ENCODE data around the gene MYO5C.

Gene MYO5C

GRCh38 chr15:52220251-52220650, 75.4 kb downstream of the MYO5C start:
- in situ Hi-C loops (cut with HindIII; ENCODE audit: low pct_ligation_motif_present, low sequenced_read_pairs) = no loop called here
- Histone ChIP-seq H3K27ac (no peak overlapping the region), H3K4me3 (ENCODE audit: low read depth, low read length) (no peak overlapping the region), H3K27me3 (replicated peaks) (no peaks in the 10 kb centered on the region), H3K36me3 (replicated peaks) (no peaks in the 10 kb centered on the region)
- no peak for DNase-seq
- no peak for TF ChIP-seq CTCF (IDR thresholded peaks at IDR 0.05; ENCODE audit: low read depth, low read length, missing control alignments)

- no peak for DNase-seq
- Histone ChIP-seq H3K4me3 (ENCODE audit: low read depth, low read length) (no peak overlapping the region), H3K36me3 (replicated peaks) (no peaks in the 10 kb centered on the region), H3K27ac (no peak overlapping the region), H3K27me3 (replicated peaks) (no peaks in the 10 kb centered on the region)
- in situ Hi-C loops (cut with HindIII; ENCODE audit: low pct_ligation_motif_present, low sequenced_read_pairs) = no loop called here
- no peak for TF ChIP-seq CTCF (IDR thresholded peaks at IDR 0.05; ENCODE audit: low read depth, low read length, missing control alignments)
Measured at GRCh38 chr15:52218816-52219215, 76.8 kb downstream of the MYO5C start.

- no peak for DNase-seq
- no peak overlapping the region for H3K4me3 ChIP-seq (ENCODE audit: low read depth, low read length)
- in situ Hi-C loops (cut with HindIII; ENCODE audit: low pct_ligation_motif_present, low sequenced_read_pairs) = no loop called here
- no peak overlapping the region for H3K27ac ChIP-seq
- H3K27me3 ChIP-seq (replicated peaks) = no peaks in the 10 kb centered on the region
- no peaks in the 10 kb centered on the region for H3K36me3 ChIP-seq (replicated peaks)
- TF ChIP-seq CTCF (IDR thresholded peaks at IDR 0.05; ENCODE audit: low read depth, low read length, missing control alignments) = no peak
Measured at GRCh38 chr15:52218371-52218770, 77.2 kb downstream of the MYO5C start.

- no peaks in the 10 kb centered on the region for H3K27me3 ChIP-seq (replicated peaks)
- TF ChIP-seq CTCF (IDR thresholded peaks at IDR 0.05; ENCODE audit: low read depth, low read length, missing control alignments) = peak; percentile 33
- H3K27ac ChIP-seq = no peak overlapping the region
- H3K4me3 ChIP-seq (ENCODE audit: low read depth, low read length) = no peak overlapping the region
- no peaks in the 10 kb centered on the region for H3K36me3 ChIP-seq (replicated peaks)
- DNase-seq = no peak
- in situ Hi-C loops (cut with HindIII; ENCODE audit: low pct_ligation_motif_present, low sequenced_read_pairs) = no loop called here
Measured at GRCh38 chr15:52217186-52217585, 78.4 kb downstream of the MYO5C start.

GRCh38 chr15:52214553-52214952, 81.1 kb downstream of the MYO5C start:
- Histone ChIP-seq H3K4me3 (ENCODE audit: low read depth, low read length) (no peak overlapping the region), H3K36me3 (replicated peaks) (no peaks in the 10 kb centered on the region), H3K27ac (no peak overlapping the region), H3K27me3 (replicated peaks) (no peaks in the 10 kb centered on the region)
- no peak for DNase-seq
- no peak for TF ChIP-seq CTCF (IDR thresholded peaks at IDR 0.05; ENCODE audit: low read depth, low read length, missing control alignments)
- in situ Hi-C loops (cut with HindIII; ENCODE audit: low pct_ligation_motif_present, low sequenced_read_pairs) = no loop called here

GRCh38 chr15:52213206-52213605, 82.4 kb downstream of the MYO5C start:
- DNase-seq = no peak
- no peaks in the 10 kb centered on the region for H3K36me3 ChIP-seq (replicated peaks)
- no peak for TF ChIP-seq CTCF (IDR thresholded peaks at IDR 0.05; ENCODE audit: low read depth, low read length, missing control alignments)

More at GRCh38 chr15:52213206-52213605, 82.4 kb downstream of the MYO5C start:
- in situ Hi-C loops (cut with HindIII; ENCODE audit: low pct_ligation_motif_present, low sequenced_read_pairs) = no loop called here
- H3K4me3 ChIP-seq (ENCODE audit: low read depth, low read length) = no peak overlapping the region
- no peaks in the 10 kb centered on the region for H3K27me3 ChIP-seq (replicated peaks)
- H3K27ac ChIP-seq = no peak overlapping the region

Data from brain microvascular endothelial cell (primary cell).